SH-SY5Y (cell line): ENCODE measurements around the gene NFKBIL1.

Source experiments
- GATA2 ChIP-seq: IDR thresholded peaks from 2 replicates; pipeline ENCODE4 v1.6.1; 2011; ENCODE audit warnings: mild to moderate bottlenecking, low read depth, low read length
- GATA3 ChIP-seq: IDR thresholded peaks from 2 replicates; pipeline ENCODE4 v1.6.1; 2011; ENCODE audit warnings: low read depth, mild to moderate bottlenecking, low read length, moderate library complexity

DNA sequence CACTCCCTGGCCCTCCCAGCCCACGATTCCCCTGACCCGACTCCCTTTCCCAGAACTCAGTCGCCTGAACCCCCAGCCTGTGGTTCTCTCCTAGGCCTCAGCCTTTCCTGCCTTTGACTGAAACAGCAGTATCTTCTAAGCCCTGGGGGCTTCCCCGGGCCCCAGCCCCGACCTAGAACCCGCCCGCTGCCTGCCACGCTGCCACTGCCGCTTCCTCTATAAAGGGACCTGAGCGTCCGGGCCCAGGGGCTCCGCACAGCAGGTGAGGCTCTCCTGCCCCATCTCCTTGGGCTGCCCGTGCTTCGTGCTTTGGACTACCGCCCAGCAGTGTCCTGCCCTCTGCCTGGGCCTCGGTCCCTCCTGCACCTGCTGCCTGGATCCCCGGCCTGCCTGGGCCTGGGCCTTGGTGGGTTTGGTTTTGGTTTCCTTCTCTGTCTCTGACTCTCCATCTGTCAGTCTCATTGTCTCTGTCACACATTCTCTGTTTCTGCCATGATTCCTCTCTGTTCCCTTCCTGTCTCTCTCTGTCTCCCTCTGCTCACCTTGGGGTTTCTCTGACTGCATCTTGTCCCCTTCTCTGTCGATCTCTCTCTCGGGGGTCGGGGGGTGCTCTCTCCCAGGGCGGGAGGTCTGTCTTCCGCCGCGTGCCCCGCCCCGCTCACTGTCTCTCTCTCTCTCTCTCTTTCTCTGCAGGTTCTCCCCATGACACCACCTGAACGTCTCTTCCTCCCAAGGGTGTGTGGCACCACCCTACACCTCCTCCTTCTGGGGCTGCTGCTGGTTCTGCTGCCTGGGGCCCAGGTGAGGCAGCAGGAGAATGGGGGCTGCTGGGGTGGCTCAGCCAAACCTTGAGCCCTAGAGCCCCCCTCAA lies 24.9 kb downstream of the NFKBIL1 start, which contains the start of gene LTA:
- TF ChIP-seq GATA2: no peak
- no peak for TF ChIP-seq GATA3
